K562 treated with DMSO at 1 percent for 48 hours (cell line): ENCODE data around the gene FOXS1. TPM values are rescaled to one million over a fixed set of nuclear protein-coding genes. Genes with fewer than 3 reads are reported as not detected.

ENCODE experiments used
- total RNA-seq: library from RNA; unstranded; fragments of 300-600 nt; gene quantifications from 2 replicates; pipeline ENCODE4 v1.2.3, GENCODE V29; 2022; ENCODE audit warnings: low replicate concordance; ENCODE audit errors: extremely low read depth

FOXS1 gene
- not detected in 2 replicates for total RNA-seq

DNA sequence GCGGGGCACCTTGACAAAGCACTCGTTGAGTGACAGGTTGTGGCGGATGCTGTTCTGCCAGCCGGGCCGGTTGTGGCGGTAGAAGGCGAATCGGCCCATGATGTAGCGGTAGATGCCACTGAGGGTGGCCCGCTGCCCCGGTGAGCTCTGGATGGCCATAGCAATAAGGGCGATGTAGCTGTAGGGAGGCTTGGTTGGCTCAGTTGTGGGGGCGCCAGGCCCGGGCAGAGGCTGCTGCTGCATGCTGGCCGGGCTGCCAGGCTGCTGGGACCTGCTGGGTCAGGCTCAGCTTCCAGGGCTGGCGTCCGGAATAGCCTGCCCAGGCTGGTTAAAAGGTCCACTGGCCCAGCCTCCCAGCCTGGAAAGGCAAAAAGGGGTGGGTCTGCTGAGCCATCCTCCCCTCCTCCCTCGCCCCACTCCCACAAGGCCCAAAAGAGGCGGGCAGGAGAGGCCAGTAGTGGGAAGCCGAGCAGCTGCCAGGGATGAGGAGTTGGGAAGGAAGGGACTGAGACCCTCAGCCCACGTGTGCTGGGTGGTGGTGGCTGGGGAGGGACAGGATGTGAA is at the start of gene FOXS1:
TSS of gene FOXS1 (minus strand) at position 305 of the 564 bp plus-strand sequence. CDS start at position 243, 62 bp downstream.

GRCh38 chr20:31869942-31870725 is 24.7 kb upstream of the FOXS1 start, which contains the start of the genes DUSP15 and TTLL9:
Gene DUSP15 (minus strand): TSS chr20:31870527. CDS start chr20:31870337, 190 bp downstream.
Gene TTLL9 (plus strand): TSS chr20:31870634. CDS start chr20:31871127, 493 bp downstream.

DNA sequence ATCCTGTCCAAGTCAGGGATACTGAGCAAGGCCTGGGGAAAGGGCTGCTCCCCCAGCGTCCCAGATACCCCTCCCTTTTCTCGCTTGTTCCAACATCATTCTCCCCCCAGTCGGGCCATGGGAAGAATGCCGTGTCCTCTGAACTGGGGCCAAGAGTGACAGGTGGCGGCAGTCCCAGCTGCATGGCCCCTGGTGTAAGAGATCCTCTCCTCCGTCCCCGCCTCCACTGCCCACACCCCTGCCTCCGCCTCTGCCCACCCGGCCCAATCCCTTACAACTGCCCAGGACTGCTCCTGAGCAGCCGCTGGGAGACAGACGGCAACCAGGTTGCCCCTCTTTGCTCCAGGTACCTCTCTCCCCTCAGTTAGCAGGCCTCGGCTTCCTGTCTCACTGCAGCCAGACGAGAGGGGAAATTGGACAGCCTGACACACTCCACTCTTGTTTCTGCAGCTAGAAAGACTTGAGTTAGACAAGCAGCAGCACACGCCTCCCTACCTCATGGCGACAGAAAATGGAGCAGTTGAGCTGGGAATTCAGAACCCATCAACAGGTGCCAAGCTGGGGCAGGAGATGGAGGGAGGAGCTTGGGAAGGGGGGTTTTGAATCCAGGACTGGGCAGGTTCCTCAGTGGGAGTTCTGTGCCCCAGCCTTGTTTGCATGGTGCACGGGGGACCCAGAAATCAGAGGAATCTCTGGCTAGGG is 26.2 kb downstream of the FOXS1 start, which contains the start of gene MYLK2:
TSS of gene MYLK2 (plus strand) at position 274 of the 702 bp plus-strand sequence. CDS start at position 499, 225 bp downstream.

Other genes with a start within 250 kb of the FOXS1 start
- not detected in 2 replicates for gene ID1, start 240.3 kb downstream of the FOXS1 start, total RNA-seq
- gene COX4I2, start 207.7 kb downstream of the FOXS1 start, total RNA-seq, result not detected in 2 replicates
- gene BCL2L1, start 122.7 kb downstream of the FOXS1 start, total RNA-seq, result not detected in 2 replicates
- 210 TPM in 1 of 2 replicates, not detected in the other for gene TPX2, start 106.3 kb downstream of the FOXS1 start, total RNA-seq
- not detected in 2 replicates for gene MYLK2, start 26.2 kb downstream of the FOXS1 start, total RNA-seq
- gene DUSP15, start 24.9 kb upstream of the FOXS1 start, total RNA-seq, result not detected in 2 replicates
- gene TTLL9, start 25.0 kb upstream of the FOXS1 start, total RNA-seq, result not detected in 2 replicates
- gene PDRG1, start 106.4 kb upstream of the FOXS1 start, total RNA-seq, result not detected in 2 replicates
- not detected in 2 replicates for gene XKR7, start 122.5 kb upstream of the FOXS1 start, total RNA-seq
- gene CCM2L, start 164.8 kb upstream of the FOXS1 start, total RNA-seq, result not detected in 2 replicates
- not detected in 2 replicates for gene HCK, start 206.6 kb upstream of the FOXS1 start, total RNA-seq